Fibroblast of lung (primary cell): ENCODE results near the gene CCDC194.

Experiments
- CTCF ChIP-seq, 2 donors: IDR thresholded peaks in 1 of 2; conservative IDR thresholded peaks in 1 of 2; 1 replicate in 1 of 2; 2 replicates in 1 of 2; pipeline ENCODE4 v1.5.1; 2011 to 2012; ENCODE audit warnings: low read length in 2 of 2, control low read depth in 1 of 2, inconsistent platforms in 1 of 2, low read depth in 1 of 2, mild to moderate bottlenecking in 1 of 2
- EZH2 ChIP-seq: IDR thresholded peaks from 2 replicates; pipeline ENCODE4 v1.5.1; 2012; ENCODE audit warnings: low read length, control low read depth, mild to moderate bottlenecking; ENCODE audit errors: missing control alignments

- TF ChIP-seq CTCF (conservative IDR thresholded peaks at IDR 0.05 in 1 of 2, IDR thresholded peaks at IDR 0.05 in 1 of 2; ENCODE audit: low read depth in 1 of 2, low read length in 2 of 2) = no peak
- TF ChIP-seq EZH2 = no peak
Measured at GRCh38 chr19:17418710-17419109, 24.7 kb upstream of the CCDC194 start.
